Breast epithelium (tissue), 4 donors: ENCODE measurements around the gene GRIK1. TPM values are rescaled to one million over a fixed set of nuclear protein-coding genes. Genes with fewer than 3 reads are reported as not detected.

Experiments
- DNase-seq, 2 donors: peaks; one replicate each; pipeline ENCODE4 v3.0.0-alpha.2; 2019; ENCODE audit warnings: low spot score in 2 of 2
- H3K27ac ChIP-seq, 2 donors: fragments of 200-600 bp; sonication (generic) in 1 of 2; one replicate each; pipeline ENCODE4 v1.5.1; 2016 to 2019; ENCODE audit warnings: mild to moderate bottlenecking in 1 of 2
- H3K27me3 ChIP-seq, 2 donors: fragments of 200-600 bp; sonication (generic) in 1 of 2; one replicate each; pipeline versions ENCODE4 v1.5.1 to v1.6.0; 2017 to 2019; ENCODE audit warnings: control low read depth in 1 of 2, mild to moderate bottlenecking in 1 of 2
- H3K36me3 ChIP-seq: fragments of 200-600 bp; one replicate; pipeline ENCODE4 v1.5.1; 2019
- H3K4me1 ChIP-seq, 2 donors: fragments of 200-600 bp; sonication (generic); one replicate each; pipeline ENCODE4 v1.5.1; 2016 to 2019; ENCODE audit warnings: control low read depth in 1 of 2
- H3K4me3 ChIP-seq, 3 donors: fragments of 200-600 bp; sonication (generic); 1 replicate in 2 of 3; 2 replicates in 1 of 3; pipeline ENCODE4 v1.5.1; 2016 to 2019; ENCODE audit warnings: mild to moderate bottlenecking in 3 of 3, moderate library complexity in 2 of 3
- H3K9me3 ChIP-seq, 2 donors: fragments of 200-600 bp; sonication (generic) in 1 of 2; one replicate each; pipeline ENCODE4 v1.5.1; 2016 to 2019; ENCODE audit warnings: control low read depth in 1 of 2
- CTCF ChIP-seq, 3 donors: fragments of 450-650 bp; IDR thresholded peaks; one replicate each; pipeline ENCODE4 v1.5.1; 2016 to 2017; ENCODE audit warnings: antibody characterized with exemption in 3 of 3, mild to moderate bottlenecking in 3 of 3, moderate library complexity in 3 of 3
- POLR2A ChIP-seq: fragments of 450-650 bp; IDR thresholded peaks from one replicate; pipeline ENCODE4 v1.6.1; 2016; ENCODE audit warnings: antibody characterized with exemption, mild to moderate bottlenecking, moderate library complexity
- POLR2AphosphoS5 ChIP-seq, 3 donors: sonication (generic); formaldehyde crosslinking; IDR thresholded peaks; one replicate each; pipeline ENCODE4 v1.6.1; 2017; ENCODE audit warnings: antibody characterized with exemption in 3 of 3
- intact Hi-C: fragments of 100-400 bp; cut with DNase I; formaldehyde crosslinking; loops from one replicate; pipeline ENCODE4 v1.15.1; 2023; ENCODE audit warnings: low total_unique reads
- total RNA-seq, 3 donors: library from RNA; depleted of rRNA; stranded (reverse); fragments of >200 nt; gene quantifications; one replicate each; pipeline ENCODE4 v1.1.0, GENCODE V29; 2016

Gene GRIK1
- total RNA-seq, 3 donors from 2014 or later = 0.33 to 1.3 TPM; not detected in 1

GRCh38 chr21:29557931-29558725 is 381.7 kb downstream of the GRIK1 start:
- Histone ChIP-seq H3K9me3 (no peaks in the 10 kb centered on the region), H3K36me3 (no peaks in the 10 kb centered on the region), H3K4me1 (no peaks in the 10 kb centered on the region), H3K4me3 (no peak overlapping the region), H3K27ac (no peak overlapping the region), H3K27me3 (no peaks in the 10 kb centered on the region)
- no peak for TF ChIP-seq CTCF (IDR thresholded peaks at IDR 0.05)
- no peak for TF ChIP-seq POLR2AphosphoS5 (IDR thresholded peaks at IDR 0.05)
- TF ChIP-seq POLR2A = no peak
- no peak for DNase-seq
- intact Hi-C loops = no loop called here

GRCh38 chr21:29557200-29557599 is 382.6 kb downstream of the GRIK1 start:
- no peak for DNase-seq
- H3K27me3 ChIP-seq = no peaks in the 10 kb centered on the region
- no peak overlapping the region for H3K27ac ChIP-seq
- intact Hi-C loops = no loop called here
- H3K4me1 ChIP-seq = no peaks in the 10 kb centered on the region
- no peaks in the 10 kb centered on the region for H3K36me3 ChIP-seq
- no peaks in the 10 kb centered on the region for H3K9me3 ChIP-seq
- no peak overlapping the region for H3K4me3 ChIP-seq
- no peak for TF ChIP-seq POLR2AphosphoS5 (IDR thresholded peaks at IDR 0.05)
- no peak for TF ChIP-seq CTCF (IDR thresholded peaks at IDR 0.05)
- no peak for TF ChIP-seq POLR2A

DNA sequence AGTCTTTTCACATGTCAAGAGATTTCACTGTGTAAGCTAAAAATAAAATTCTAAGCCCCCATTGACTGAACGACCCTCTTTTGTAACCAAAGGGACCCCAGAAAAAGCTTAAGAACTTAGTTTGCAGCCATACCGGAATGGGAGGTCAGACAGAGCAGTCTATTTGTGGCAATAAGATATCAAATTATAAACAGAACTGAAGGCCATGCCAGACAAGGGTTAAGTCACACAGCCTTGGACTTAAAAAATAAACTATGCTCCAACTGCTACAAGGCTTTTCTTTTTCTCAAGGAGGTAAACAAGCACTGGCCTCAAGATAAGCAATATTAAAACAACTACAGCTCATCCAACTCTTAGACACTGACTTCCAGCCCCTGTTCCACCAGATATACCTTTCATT is 384.2 kb downstream of the GRIK1 start:
- intact Hi-C loops = no loop called here
- TF ChIP-seq POLR2AphosphoS5 (IDR thresholded peaks at IDR 0.05) (no peak), POLR2A (no peak), CTCF (IDR thresholded peaks at IDR 0.05) (no peak)
- H3K27me3 ChIP-seq = no peaks in the 10 kb centered on the region
- H3K36me3 ChIP-seq = no peaks in the 10 kb centered on the region
- no peak for DNase-seq
- no peaks in the 10 kb centered on the region for H3K4me1 ChIP-seq
- no peaks in the 10 kb centered on the region for H3K9me3 ChIP-seq
- no peak overlapping the region for H3K4me3 ChIP-seq
- no peak overlapping the region for H3K27ac ChIP-seq

GRCh38 chr21:29550205-29550604 is 389.6 kb downstream of the GRIK1 start:
- TF ChIP-seq CTCF (IDR thresholded peaks at IDR 0.05) = no peak
- TF ChIP-seq POLR2A = no peak
- Histone ChIP-seq H3K4me3 (no peak overlapping the region), H3K36me3 (no peaks in the 10 kb centered on the region), H3K27ac (no peak overlapping the region), H3K27me3 (no peaks in the 10 kb centered on the region), H3K9me3 (no peaks in the 10 kb centered on the region), H3K4me1 (no peaks in the 10 kb centered on the region)
- no peak for DNase-seq
- intact Hi-C loops = no loop called here

DNA sequence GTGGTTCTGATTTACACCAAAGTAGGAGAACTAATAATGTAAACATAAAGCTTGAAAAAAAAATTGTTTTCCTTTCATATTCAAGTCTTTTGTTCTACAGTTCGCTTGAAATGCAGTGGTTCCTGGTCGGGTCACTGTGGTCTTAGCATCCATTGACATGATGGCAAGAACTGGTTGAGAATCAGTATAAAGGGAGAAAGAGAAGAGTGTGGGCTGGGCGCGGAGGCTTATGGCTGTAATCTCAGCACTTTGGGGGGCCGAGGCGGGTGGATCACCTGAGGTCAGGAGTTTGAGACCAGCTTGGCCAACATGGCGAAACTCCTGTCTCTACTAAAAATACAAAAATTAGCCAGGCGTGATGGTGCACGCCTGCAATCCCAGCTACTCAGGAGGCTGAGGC is 390.2 kb downstream of the GRIK1 start:
- Histone ChIP-seq H3K27me3 (no peaks in the 10 kb centered on the region), H3K27ac (no peak overlapping the region), H3K36me3 (no peaks in the 10 kb centered on the region), H3K4me3 (no peak overlapping the region), H3K9me3 (no peaks in the 10 kb centered on the region), H3K4me1 (no peaks in the 10 kb centered on the region)
- DNase-seq = no peak
- intact Hi-C loops = no loop called here
- TF ChIP-seq POLR2A = no peak
- no peak for TF ChIP-seq CTCF (IDR thresholded peaks at IDR 0.05)
- no peak for TF ChIP-seq POLR2AphosphoS5 (IDR thresholded peaks at IDR 0.05)
